Ovary (tissue), 3 donors: Measurements from ENCODE around the gene NTRK1.

ENCODE experiments used
- POLR2A ChIP-seq: fragments of 450-650 bp; IDR thresholded peaks from one replicate; pipeline ENCODE4 v1.6.1; 2017; ENCODE audit warnings: antibody characterized with exemption, mild to moderate bottlenecking, moderate library complexity
- TF ChIP-seq, protein P1 (sequence below), 3 donors: fragments of 450-650 bp in 2 of 3; fragments of 200-600 bp in 1 of 3; IDR thresholded peaks; one replicate each; pipeline versions ENCODE4 v1.5.1 to v1.8.0; 2016 to 2022; ENCODE audit warnings: antibody characterized with exemption in 3 of 3, mild to moderate bottlenecking in 1 of 3
- donor health status: DM: no; HTN: no; CAD: no.

DNA sequence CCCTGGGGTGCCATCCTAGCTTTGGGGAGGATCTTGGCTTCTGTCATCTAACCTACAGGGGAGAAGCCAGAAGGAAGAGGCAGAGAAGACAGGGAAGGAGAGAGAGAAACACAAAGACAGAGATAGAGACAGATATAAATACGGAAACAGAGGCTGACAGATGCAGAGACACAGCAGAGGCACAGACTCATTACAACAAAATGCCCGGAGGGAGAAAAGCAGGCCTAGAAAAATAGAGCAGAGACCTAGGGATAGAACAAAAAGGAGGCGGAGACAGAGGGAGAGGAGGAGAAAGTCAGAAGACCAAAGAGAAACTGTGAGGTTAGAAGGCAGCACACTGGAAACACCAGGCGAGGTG, 34.8 kb downstream of the NTRK1 start:
- TF ChIP-seq, protein P1, sequence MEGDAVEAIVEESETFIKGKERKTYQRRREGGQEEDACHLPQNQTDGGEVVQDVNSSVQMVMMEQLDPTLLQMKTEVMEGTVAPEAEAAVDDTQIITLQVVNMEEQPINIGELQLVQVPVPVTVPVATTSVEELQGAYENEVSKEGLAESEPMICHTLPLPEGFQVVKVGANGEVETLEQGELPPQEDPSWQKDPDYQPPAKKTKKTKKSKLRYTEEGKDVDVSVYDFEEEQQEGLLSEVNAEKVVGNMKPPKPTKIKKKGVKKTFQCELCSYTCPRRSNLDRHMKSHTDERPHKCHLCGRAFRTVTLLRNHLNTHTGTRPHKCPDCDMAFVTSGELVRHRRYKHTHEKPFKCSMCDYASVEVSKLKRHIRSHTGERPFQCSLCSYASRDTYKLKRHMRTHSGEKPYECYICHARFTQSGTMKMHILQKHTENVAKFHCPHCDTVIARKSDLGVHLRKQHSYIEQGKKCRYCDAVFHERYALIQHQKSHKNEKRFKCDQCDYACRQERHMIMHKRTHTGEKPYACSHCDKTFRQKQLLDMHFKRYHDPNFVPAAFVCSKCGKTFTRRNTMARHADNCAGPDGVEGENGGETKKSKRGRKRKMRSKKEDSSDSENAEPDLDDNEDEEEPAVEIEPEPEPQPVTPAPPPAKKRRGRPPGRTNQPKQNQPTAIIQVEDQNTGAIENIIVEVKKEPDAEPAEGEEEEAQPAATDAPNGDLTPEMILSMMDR (IDR thresholded peaks at IDR 0.05): no peak
- no peak for TF ChIP-seq POLR2A
